HG02759 (cell line): Measurements from ENCODE around the gene TMCC2.
"Not testable (repeated sequence)": the region's sequence is repeated elsewhere in the genome, so short reads cannot be mapped to it uniquely, and the experiment has no call there.

Experiments
- ATAC-seq: cut with Tn5 transposase; IDR thresholded peaks from one replicate; pipeline ENCODE4 v1.9.1; 2021; ENCODE audit warnings: mild to moderate bottlenecking, moderate library complexity; ENCODE audit not compliant: unreplicated experiment

TMCC2 gene

GRCh38 chr1:205211839-205212536 is 15.8 kb upstream of the TMCC2 start:
- ATAC-seq, result peak; percentile 22

DNA sequence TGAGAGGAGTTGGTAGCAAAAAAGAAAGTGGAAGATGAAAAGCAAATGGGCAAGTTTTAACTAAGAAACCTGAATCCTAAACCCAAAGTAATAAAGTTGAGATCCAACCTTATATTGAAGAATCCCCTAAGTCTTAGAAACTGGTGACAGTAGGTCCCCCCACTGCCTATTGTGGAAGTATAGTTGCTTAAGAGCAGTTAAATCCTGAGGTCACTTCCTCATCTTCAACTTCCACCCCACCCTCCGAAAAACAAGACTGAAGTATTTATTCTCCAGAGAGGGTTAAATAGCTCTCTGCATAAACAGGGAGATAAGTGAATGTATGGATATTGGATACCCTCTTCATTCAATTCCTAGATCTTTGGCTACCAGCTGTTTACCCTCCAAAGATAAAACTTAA is 13.0 kb upstream of the TMCC2 start:
- no peak for ATAC-seq

- no peak for ATAC-seq
These were observed 11.2 kb upstream of the TMCC2 start for GRCh38 chr1:205216588-205216987.

GRCh38 chr1:205217418-205217817 is 10.3 kb upstream of the TMCC2 start:
- no peak for ATAC-seq

GRCh38 chr1:205220421-205220820 is 7.3 kb upstream of the TMCC2 start:
- no peak for ATAC-seq

GRCh38 chr1:205224736-205225135 is 3.0 kb upstream of the TMCC2 start:
- no peak for ATAC-seq

DNA sequence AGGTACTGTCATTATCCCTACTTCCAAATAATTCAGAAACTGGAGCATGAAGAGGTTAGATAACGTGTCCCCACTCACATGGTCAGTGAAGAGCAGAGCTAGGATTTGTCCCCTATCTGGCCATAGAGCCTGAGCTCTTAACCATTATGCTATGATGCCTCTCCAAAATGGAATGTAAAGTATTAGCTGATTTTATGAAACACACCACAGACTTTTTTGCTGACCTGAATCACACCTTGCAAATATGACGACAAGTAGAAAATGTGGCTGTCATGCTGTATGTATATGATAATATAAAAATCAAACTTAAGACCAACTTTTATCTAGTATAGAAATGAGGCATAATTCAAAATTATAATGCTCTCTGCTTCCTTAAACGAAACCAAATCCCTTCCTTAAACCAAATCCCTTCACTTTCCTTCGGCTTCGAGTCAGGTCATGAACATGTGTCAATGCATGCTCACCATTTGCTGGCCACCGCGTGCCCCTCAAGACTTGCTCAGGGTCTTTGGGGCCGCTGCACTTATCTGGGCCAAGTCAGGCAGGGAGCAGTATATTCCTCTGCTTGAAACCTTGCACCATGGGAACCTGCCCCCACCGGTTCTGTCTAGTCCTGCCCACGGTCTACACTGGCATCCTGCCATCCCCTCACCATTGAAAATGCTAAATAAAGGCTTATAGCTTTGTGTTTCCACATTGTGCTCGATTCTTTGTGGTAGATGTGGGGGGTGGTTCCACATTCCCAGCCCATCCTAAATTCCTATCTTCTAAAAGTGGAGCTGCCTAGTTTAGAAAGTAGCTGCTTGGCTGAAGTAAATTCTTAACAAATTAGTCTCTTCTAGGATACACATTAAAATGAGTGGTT is 1.6 kb upstream of the TMCC2 start:
- no peak for ATAC-seq

DNA sequence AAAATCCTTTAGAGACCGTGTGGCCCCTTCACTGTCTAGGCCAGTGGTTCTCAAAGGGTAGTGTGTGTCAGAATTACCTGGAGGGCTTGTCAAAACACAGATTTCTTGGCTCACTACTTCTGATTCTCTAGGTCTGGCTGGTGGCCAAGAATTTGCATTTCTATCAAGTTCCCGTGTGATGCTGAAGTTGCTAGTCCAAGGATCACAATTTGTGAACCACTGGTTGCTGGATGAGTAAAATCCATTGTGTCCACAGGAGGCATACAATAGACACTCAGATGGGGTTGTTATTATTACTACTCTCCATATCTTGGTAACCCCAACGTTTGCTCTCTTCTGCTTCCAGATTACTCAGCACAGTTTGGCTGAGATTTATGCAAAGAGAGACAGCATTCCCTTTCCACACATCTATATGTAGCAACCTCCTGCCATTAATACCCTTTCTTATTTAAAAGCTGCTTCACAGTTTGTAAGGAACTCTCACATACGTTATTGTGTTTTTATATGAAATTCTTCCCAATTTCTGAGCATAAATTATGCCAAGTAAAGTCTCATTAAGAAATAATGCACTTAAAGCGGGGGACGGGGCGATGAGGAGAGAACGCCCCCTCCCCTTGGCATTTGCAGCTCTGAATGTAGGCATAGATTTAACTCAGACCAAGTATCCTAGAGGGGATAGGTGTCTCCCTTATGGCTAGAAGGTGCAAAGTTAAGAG is 720 bp upstream of the TMCC2 start:
- no peak for ATAC-seq

- ATAC-seq, result no peak
These were observed 361 bp downstream of the TMCC2 start for GRCh38 chr1:205228093-205228521.

DNA sequence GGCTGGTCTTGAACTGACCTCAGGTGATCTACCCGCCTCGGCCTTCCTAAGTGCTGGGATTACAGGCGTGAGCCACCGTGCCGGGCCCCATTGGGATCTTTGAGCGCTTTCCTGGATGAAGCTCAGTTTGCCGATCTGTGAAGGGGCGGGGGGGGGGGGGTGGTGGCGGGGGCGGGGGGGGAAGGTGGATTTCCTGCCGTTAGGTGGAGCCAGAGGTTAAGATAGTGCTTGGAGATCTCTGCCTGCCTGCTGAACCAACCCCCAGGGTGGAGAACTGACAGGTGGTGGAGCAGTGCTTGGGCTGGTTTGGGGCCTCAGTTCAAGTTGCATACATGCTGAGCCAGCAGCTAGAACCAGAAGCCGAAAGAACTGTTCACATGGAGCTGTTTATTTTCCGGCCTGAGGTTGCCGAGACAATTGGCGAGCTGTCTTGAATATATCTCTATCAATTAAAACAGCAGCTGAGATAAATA is 1.7 kb downstream of the TMCC2 start:
- no peak for ATAC-seq

GRCh38 chr1:205229916-205230700 is 2.4 kb downstream of the TMCC2 start:
- ATAC-seq, result no peak

DNA sequence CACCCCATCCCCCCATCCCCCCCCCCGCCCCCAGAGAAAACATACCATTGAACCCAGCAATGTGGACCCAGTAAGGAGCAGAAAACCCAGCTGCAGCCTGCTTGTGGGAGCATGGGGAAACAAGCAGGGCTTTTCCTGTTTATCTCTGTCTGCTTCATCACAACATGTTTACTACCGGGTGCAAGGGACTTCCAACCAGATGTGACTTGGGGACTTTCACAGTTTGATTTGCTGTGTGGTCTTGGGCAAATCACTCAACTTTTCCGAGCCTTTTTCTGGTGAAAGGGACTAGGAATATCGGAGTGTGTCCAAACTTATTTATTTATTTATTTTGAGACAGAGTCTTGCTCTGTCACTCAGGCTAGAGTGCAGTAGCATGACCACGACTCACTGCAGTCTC is 3.2 kb downstream of the TMCC2 start:
- ATAC-seq, result no peak

GRCh38 chr1:205232127-205232820 is 4.5 kb downstream of the TMCC2 start:
- ATAC-seq, result no peak

GRCh38 chr1:205232945-205233397 is 5.2 kb downstream of the TMCC2 start:
- ATAC-seq, result no peak

DNA sequence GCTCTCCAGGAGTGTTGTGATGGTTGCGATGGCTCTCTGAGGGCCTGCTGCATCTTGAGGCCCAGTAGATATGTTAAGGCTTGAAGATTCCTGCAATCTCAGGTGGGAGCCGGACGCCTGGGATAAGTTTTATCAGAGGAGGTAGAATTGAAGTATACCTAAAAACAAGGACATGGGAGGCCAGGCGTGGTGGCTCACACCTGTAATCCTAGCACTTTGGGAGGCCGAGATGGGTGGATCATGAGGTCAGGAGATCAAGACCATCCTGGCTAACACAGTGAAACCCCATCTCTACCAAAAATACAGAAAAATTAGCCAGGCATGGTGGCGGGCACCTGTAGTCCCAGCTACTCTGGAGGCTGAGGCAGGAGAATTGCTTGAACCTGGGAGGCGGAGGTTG is 6.2 kb downstream of the TMCC2 start:
- not testable (repeated sequence) for ATAC-seq

GRCh38 chr1:205235951-205236350 is 8.2 kb downstream of the TMCC2 start:
- no peak for ATAC-seq

- ATAC-seq, result no peak
These were observed 8.8 kb downstream of the TMCC2 start for GRCh38 chr1:205236526-205236925.

- no peak for ATAC-seq
These were observed 9.3 kb downstream of the TMCC2 start for GRCh38 chr1:205236951-205237475.

- ATAC-seq, result no peak
These were observed 10.1 kb downstream of the TMCC2 start for GRCh38 chr1:205237526-205238484.
